Hippocampal formation (tissue), 2 donors: ENCODE results near the gene METTL1.

Experiments
- DNase-seq, 2 donors: peaks; one replicate each; lab custom pipeline; 2025; lab: John Stamatoyannopoulos, UW

Gene METTL1

GRCh38 chr12:57753756-57754337 is 18.1 kb downstream of the METTL1 start:
- DNase-seq: no peak

GRCh38 chr12:57752668-57753000 is 19.3 kb downstream of the METTL1 start:
- DNase-seq: no peak

GRCh38 chr12:57751788-57752667 is 19.9 kb downstream of the METTL1 start, which contains the start of gene CDK4:
TSS of gene CDK4 (minus strand) at chr12:57752310. CDS start at chr12:57751717, 593 bp downstream.
- peak; percentile 99 to 100 for DNase-seq

GRCh38 chr12:57751432-57751787 is 20.5 kb downstream of the METTL1 start:
- DNase-seq: no peak

GRCh38 chr12:57750561-57751431 is 21.1 kb downstream of the METTL1 start:
- no peak for DNase-seq

GRCh38 chr12:57749061-57749460 is 22.8 kb downstream of the METTL1 start:
- no peak for DNase-seq

GRCh38 chr12:57746025-57746424 is 25.9 kb downstream of the METTL1 start:
- no peak for DNase-seq

GRCh38 chr12:57745485-57745881 is 26.4 kb downstream of the METTL1 start:
- no peak for DNase-seq

GRCh38 chr12:57744777-57745484 is 27.0 kb downstream of the METTL1 start, which contains the start of gene TSPAN31:
TSS of gene TSPAN31 (plus strand) at chr12:57745039. CDS start at chr12:57745155, 116 bp downstream.
- DNase-seq: peak; percentile 91 to 99

GRCh38 chr12:57744194-57744776 is 27.6 kb downstream of the METTL1 start:
- DNase-seq: no peak

- DNase-seq: no peak
These were observed 28.1 kb downstream of the METTL1 start for GRCh38 chr12:57743769-57744168.

- DNase-seq: no peak
These were observed 29.8 kb downstream of the METTL1 start for GRCh38 chr12:57741844-57742738.

- DNase-seq: no peak
These were observed 30.5 kb downstream of the METTL1 start for GRCh38 chr12:57741413-57741789.

GRCh38 chr12:57740656-57741412 is 31.1 kb downstream of the METTL1 start:
- no peak for DNase-seq

GRCh38 chr12:57739914-57740538 is 31.9 kb downstream of the METTL1 start:
- no peak for DNase-seq

GRCh38 chr12:57739387-57739786 is 32.5 kb downstream of the METTL1 start:
- DNase-seq: no peak

GRCh38 chr12:57738661-57739237 is 33.2 kb downstream of the METTL1 start, which contains the start of gene AGAP2:
TSS of gene AGAP2 (minus strand) at chr12:57738742. CDS start at chr12:57738246, 496 bp downstream.
- DNase-seq: peak in 1 of 2 donors; percentile 27
